Transverse colon (tissue), 3 donors: ENCODE measurements around the gene RALGAPA1.

ENCODE experiments used
- CTCF ChIP-seq, 5 experiments: fragments of 200-600 bp in 3 of 5; fragments of 450-650 bp in 2 of 5; sonication (generic) in 3 of 5; IDR thresholded peaks; 1 replicate in 2 of 5; 2 replicates in 3 of 5; pipeline ENCODE4 v1.5.1; 2016 to 2017; ENCODE audit warnings: antibody characterized with exemption in 5 of 5, inconsistent platforms in 3 of 5, mild to moderate bottlenecking in 2 of 5, moderate library complexity in 1 of 5
- POLR2A ChIP-seq: fragments of 450-650 bp; IDR thresholded peaks from one replicate; pipeline ENCODE4 v1.6.1; 2016; ENCODE audit warnings: antibody characterized with exemption, mild to moderate bottlenecking, moderate library complexity

DNA sequence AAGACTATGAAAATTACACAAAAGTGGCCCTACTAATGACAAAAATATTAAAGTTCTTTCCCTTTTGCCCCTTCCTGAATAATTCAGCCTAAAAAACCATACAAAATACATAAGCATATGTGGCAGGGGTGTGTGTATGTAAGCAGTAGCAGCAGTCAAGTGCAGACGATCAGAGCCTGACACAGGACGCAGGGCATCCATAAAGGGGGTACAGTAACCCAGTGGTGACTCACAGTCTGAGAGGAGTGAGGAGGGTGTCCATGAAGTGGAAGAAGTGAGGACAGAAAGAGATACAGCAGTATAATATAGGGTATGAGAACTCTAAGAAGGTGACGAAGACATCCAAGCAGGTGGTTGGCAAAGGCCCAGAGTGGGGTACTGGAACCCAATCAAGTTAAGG, 56.7 kb downstream of the RALGAPA1 start:
- TF ChIP-seq POLR2A (no peak), CTCF (IDR thresholded peaks at IDR 0.05) (no peak)
